SW 1271 (cell line): ENCODE measurements around the gene RCSD1.

Source experiments
- DNase-seq, 2 experiments: peaks; one replicate each; lab custom pipeline; 2025; lab: John Stamatoyannopoulos, UW

The RCSD1 gene

DNA sequence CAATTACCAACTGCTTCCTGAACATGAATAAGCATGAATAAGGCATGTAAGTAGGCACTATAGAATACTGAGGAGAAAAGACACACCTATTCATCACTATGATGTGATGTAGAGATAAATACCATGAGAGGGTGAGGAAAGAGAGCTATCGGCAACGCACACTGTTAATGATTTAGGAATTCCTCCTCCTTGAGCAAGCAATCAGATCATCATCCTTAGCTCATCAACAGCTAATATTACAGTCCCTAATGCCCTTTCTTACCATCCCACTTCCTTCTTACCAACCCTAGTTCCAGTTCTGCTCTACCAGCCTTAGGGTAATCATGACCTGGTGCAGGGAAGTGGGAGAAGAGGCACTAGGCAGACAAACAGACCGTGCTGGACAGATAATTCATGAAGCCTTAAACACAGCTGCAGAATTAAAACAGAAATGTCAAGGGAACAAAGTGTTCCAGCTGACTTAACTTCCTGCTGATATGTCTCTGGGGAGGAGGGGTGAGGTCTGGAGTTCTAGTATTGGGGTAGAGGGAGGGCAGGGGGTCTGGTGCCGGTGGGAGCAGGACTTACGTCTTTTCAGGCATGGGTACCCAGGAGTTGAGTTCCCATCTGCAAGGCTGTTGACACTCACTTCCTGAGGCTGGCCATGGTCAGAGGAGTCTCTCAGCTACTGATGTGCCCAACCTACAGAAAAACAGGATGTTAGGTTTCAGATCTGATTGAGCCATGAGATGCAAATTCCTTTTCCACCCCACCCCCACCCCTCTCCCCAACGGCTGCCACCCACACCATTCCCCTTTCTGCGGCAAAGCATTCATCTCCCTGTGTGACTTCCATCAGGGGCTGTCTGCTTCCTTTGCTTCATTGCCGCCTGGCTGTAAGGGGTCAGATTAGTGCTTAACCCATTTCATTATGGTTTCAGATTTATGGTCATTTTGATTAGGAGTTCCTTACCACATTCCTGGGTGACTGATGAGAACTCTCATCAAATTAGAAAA lies 12.6 kb upstream of the RCSD1 start:
- DNase-seq = no peak

DNA sequence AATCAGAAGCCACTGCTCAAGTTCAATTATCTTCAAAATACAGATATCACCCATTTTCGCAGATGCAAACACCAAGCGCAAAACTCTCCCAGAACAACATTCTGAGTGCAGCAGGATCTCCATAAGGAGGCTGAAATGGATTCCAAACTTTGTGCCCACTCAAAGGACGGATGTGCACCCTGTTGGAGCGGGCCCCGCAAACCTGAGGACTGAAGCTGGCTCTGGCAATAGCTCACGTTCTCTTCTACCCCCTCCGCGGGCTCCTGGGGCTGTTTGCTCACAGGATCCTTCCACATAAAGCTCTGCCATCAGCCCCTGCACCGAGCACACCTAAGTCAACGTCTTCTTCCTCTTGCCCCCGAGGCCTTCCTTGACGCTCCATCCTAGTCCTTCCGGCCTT lies 11.7 kb upstream of the RCSD1 start:
- no peak for DNase-seq

DNA sequence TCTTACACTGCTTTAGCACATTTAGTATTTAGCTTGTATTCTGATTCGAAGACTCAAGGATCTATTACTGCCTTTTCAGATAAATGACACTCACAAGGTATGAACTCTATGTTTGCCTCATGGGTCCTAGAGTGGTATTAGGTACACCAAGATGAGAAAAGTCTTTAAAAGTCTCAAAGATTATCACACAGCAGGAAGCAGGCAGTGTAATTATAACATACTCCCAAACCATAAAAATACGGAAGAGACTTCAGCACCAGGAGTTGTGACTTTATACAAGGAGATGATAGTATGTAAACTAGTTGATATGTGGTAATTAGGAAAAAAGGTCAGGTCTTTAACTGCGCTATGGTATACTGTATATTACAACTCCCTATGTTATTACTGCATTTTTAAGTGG lies 11.2 kb upstream of the RCSD1 start:
- no peak for DNase-seq

- no peak for DNase-seq
Measured at GRCh38 chr1:167620002-167620401, 10.0 kb upstream of the RCSD1 start.

DNA sequence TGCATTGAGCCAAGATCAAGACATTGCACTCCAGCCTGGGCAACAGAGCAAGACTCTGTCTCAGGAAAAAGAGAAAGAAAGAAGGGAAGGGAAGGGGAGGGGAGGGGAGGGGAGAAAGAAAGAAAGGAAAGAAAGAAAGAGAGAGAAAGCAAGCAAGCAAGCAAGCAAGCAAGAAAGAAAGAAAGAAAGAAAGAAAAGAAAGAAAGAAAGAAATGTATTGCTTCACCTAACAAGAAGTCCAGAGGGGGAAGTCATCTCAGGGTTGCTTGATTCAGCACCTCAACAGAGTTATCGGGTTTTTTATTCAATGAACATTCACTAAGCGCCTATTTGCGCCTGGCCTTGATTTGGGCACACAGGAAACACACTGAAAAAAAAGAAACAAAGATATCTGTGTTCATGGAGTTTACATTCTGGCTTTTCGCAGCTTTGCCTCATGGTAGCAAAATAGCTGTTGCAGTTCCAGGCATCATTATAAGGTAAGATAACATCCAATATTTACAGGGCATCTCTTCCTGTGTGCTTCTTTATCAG lies 8.2 kb upstream of the RCSD1 start:
- no peak for DNase-seq

GRCh38 chr1:167623951-167624350 lies 6.1 kb upstream of the RCSD1 start:
- DNase-seq = no peak

DNA sequence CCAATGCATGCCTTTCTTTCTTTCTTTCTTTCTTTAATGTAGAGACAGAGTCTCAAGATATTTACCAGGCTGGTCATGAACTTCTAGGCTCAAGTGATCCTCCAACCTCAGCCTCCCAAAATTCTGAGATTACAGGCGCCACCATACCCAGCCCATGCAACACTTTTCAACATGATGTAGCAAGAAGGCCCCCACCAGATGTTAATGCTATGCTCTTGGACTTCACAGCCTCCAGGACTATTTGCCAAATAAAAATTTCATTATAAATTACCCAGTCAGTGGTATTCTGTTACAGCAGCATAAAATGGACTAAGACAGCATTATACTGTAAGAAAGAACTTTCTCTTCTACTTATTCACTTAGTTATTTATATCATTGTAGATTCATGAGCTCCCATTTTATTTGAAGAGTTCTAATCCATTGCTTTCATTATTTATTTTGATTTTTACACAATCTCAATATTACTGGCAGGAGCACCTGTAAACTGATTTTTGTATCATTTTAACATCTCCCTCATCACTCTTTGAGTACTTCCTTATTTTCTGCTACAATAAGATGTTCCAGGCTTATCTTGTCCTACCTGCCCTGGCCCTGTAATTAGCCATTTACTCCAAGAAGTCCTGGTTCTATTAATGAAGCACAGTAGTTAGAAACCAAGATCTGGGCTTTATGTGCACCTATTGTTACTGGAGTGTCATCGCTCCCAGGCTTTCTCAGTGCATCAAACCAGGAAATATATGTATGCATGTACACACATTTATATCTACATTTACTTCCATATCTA lies 4.8 kb upstream of the RCSD1 start:
- DNase-seq = no peak

DNA sequence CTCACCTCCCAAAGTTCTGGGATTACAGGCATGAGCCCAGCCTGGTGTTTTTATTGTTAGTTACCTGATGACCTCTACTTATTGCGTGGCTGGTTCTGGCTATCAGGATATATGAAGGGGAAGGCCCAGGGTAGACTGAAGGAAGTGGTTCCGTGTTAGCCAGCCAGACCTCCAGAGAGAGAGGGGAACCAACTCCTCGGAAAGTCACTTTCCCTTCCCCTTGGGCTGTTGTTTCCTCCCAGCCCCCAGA lies 2.5 kb upstream of the RCSD1 start:
- DNase-seq = no peak

DNA sequence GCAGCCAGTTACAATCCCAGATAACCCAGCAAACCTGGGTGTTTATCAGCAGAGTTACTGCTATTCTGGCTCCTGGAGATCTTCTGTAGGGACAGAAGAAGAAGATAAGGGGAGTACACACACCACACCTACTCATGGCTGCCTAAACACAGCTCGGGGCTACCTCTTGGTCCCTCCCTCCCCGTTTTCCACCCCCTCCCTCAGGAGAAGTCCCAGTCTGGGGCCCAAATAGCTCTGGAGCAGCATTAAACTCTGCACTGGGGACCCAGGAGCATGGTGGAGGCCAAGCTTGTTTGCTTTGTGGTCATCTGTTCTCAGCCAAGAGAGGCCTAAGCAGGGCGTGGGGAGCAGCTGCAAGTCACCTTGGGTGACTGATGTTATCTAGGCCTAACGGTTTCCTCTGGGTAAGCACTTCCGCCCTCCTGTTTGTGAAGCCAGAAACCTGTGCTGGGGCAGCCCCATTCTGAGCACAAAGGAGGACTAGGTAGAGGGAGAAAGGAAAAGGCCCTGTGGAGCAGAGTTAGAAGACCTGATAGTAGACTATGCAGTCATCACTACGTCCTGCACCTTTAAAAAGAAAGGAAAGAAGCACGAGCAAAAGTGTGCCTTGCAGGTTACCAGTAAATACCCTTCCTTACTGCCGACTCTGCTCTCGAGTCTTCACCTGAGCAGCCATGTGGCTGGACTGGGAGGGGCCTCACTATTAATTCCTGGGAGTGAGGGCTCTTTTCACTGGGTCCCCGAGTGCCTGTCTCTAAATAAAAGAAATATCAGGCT lies 2.0 kb upstream of the RCSD1 start:
- no peak for DNase-seq

DNA sequence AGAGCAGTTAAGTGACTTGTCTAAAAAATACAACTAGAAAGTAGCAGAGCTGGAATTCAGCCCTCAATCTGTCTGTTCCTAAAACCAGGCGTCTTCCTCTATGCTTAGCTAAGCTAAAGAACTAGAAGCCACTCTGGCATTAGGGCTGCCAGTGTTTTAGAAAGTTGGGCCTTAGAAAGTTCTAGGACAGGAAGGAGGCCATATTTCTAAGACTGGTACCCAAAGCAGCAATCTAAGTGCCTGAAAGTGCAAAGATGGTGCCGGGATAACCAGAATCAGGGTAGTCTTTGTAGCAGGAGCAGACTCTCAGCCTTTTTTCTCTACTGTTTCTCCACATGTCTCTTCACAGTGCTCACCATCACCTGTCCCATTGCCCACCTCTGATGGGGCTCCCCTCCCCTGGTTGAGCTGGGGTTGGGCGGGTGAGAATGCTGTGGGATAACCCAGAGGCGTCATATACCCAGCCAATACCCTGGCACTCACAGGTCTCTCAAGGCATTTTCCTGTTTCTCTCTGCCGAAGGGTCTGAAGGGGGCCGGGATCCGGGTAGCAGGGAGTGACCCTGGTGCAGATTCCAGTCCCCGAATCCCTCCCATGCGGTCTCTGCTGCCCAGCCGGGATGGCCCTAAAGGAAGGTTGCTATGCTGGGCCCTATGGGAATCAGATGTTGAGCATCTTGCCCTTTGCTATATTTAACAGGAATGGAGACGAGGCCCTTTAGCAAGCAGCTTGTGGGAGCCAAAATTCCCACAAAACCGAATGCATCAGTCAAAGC lies 1.1 kb upstream of the RCSD1 start:
- no peak for DNase-seq

DNA sequence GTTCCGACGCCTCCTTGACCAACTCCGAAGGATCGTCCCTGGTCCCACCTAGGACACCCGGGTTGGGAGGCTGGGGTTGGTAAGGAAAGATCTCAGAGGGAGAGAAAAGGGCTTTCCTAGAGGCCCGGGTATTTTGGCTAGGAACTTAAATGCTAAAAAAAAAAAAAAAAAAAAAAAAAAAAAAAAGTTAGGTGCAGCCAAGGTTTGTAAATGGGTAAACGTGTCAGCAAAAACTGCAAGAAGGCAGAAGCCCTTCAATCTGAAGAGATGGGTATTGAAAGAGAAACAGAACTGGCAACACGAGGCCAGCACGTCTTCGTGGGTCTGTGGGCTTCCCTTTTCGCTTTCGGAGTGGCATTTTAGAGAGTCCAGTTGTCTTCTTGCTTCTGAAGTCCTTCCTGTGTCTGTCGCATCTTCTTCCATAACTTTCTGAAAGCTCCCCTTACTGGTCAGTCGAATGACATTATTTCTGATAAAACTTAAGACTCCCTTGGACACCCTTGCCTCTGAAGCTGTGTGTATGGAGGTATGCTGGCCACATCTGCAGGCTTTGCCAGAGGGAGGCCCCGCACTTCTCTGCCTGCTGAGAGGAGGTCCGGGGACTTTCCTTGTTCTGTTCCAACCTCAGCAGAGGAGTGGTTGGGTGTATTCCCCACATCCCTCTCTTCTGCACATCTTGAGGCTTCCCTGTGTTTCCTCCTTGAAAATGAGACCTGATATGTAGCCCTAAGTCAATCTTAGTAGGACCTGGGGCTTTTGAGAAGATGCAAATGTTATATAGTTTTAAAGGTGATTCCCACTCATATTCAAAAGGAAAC lies 745 bp downstream of the RCSD1 start:
- DNase-seq = no peak

- no peak for DNase-seq
Measured at GRCh38 chr1:167631386-167631935, 1.4 kb downstream of the RCSD1 start.

DNA sequence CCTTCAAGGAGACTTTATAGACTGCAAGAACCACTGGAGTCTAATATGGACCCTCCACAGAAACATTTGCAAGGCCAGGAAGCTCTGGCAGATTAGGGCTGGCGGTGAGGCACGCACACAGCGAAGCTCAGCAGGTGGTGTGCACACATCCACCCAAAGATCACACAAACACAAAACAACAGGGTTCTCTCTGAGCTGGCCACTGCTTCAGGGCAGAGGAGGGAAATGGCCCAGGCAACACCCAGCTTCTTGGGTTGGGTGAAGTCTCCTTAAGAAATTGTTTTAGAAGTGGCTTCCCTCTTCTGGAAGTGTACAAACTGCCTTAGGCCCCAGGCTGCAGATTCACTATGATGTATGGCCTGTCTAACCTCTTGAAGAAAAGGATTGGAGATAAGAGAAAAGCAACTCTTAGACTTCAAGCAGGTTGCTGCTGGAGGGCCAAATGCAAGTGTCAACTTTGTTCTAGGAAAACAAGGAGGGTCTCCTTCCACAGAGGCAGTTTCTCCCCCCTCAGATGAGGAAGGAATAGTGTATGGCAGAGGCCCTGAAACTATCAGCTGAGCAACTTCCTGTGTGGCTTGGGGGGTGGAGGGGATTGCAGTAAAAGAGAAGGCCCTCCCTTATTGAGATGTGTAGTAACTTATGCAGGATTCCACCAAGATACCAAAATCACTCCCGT lies 2.0 kb downstream of the RCSD1 start:
- no peak for DNase-seq

- no peak for DNase-seq
Measured at GRCh38 chr1:167633258-167633944, 3.4 kb downstream of the RCSD1 start.

DNA sequence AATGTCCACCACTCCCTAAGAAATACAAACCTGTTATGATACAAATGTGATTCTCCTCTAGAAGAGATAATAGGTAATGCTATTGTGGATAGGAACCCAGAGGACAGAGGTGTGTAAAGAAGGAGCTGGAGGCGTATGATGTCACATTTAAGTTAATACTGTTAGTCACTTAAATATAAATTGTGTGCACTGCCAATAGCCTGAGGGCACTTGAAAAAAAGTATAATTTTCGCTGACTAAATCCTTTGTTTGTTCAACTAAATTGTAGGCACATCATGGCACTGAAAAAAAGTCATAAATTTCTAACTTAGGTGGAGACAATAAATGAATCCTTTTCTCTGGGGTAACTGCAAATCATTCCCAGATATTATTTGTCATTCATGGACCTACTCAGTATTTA lies 4.4 kb downstream of the RCSD1 start:
- no peak for DNase-seq

GRCh38 chr1:167635156-167635648 lies 5.2 kb downstream of the RCSD1 start:
- no peak for DNase-seq

DNA sequence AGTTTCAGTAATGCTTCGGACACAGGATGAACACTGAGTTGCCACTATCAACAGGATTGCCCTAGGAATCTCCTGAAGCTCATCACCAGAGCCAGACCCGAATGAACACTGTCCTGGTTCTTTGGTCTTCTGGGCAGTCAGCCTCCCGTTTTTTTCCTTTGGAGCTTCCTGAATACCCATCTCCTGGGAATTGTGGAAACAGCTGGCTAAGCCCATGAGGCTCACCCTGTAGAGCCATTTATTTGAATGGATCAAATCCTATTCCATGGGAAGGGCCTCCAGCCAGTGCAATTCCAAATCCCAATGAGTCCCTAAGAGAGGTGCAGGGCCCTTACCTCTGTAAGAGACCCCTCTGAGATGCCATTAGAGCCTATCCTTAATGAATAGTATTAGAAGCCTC lies 5.9 kb downstream of the RCSD1 start:
- no peak for DNase-seq

- DNase-seq = no peak
Measured at GRCh38 chr1:167638064-167638463, 8.0 kb downstream of the RCSD1 start.

DNA sequence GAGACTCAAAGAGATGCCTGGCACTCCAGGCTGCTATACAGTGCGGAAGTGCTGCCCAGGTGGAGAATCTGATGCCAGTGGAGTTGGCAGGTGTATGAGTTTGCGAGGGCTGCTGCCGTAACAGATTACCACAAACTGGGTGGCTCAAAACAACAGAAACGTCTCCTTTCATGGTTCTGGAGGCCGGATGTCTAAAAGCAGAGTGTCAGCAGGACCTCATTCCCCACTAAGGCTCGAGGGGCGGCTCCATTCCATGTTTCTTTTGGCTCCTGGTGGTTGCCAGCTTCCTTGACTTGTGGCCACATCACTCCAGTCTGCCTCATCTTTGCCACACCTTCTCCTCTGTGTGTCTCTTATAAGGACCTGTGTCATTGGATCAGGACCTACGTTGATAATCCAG lies 10.0 kb downstream of the RCSD1 start:
- no peak for DNase-seq
